ENCODE measurements around the gene MARCO.

Gene MARCO

GRCh38 chr2:118921646-118922045 is 20.3 kb upstream of the MARCO start:
- DNase-seq, result no peak
- Histone ChIP-seq H3K4me3 (no peak overlapping the region), H3K27ac (no peak overlapping the region), H3K27me3 (no peaks in the 10 kb centered on the region), H3K9me3 (peaks cover 0 to 4% (median 0%) of the 10 kb centered on the region in 3 donors), H3K36me3 (no peaks in the 10 kb centered on the region), H3K4me1 (no peaks in the 10 kb centered on the region)
- intact Hi-C loops (cut with DNase I; ENCODE audit: low total_unique reads), result no loop called here
- TF ChIP-seq CTCF (IDR thresholded peaks at IDR 0.05), result no peak

DNA sequence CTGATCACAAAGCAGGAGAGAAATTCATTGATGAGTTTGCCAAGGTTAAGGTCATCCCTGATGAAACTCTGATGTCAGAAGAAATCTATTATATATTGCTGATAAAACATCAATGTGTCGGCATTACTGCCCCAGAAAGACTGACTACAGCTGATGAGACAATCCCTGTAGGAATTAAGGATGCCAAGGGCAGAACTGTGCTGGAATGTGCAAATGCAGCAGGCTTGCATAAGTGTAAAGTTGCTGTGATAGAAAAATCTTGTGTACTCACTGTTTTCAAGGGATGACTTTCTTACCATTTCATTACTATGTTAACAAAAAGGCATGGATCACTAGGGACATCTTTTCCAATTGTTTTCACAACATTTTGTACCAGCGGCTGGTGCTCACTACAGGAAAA is 19.7 kb upstream of the MARCO start:
- Histone ChIP-seq H3K27ac (no peak overlapping the region), H3K9me3 (peaks cover 0 to 4% (median 0%) of the 10 kb centered on the region in 3 donors), H3K4me1 (no peaks in the 10 kb centered on the region), H3K4me3 (no peak overlapping the region), H3K36me3 (no peaks in the 10 kb centered on the region), H3K27me3 (no peaks in the 10 kb centered on the region)
- intact Hi-C loops (cut with DNase I; ENCODE audit: low total_unique reads), result no loop called here
- no peak for DNase-seq
- no peak for TF ChIP-seq CTCF (IDR thresholded peaks at IDR 0.05)

DNA sequence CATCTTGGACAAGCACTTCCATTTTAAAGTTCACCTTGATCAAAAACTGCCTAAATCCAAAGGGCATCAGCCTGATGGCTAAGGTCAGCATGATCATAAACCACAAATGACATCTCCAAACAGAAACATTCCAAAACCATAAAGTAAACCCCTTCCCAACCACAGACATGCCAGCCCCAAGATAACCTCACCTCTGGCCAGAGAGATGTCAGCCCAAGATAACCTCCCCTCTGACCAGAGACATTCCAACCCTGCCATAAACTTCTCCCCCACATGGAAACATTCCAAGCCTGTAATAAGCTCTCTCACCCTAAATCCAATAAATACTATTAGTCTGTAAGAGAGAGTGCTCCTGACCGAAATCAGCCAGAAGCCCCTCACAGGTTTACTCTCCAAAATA is 18.6 kb upstream of the MARCO start:
- no peaks in the 10 kb centered on the region for H3K27me3 ChIP-seq
- no peak for TF ChIP-seq CTCF (IDR thresholded peaks at IDR 0.05)
- no peaks in the 10 kb centered on the region for H3K36me3 ChIP-seq
- no peak overlapping the region for H3K27ac ChIP-seq
- H3K9me3 ChIP-seq, result peaks cover 0 to 4% (median 0%) of the 10 kb centered on the region in 3 donors
- H3K4me1 ChIP-seq, result no peaks in the 10 kb centered on the region
- DNase-seq, result no peak
- intact Hi-C loops (cut with DNase I; ENCODE audit: low total_unique reads), result no loop called here
- no peak overlapping the region for H3K4me3 ChIP-seq

GRCh38 chr2:118925476-118925875 is 16.5 kb upstream of the MARCO start:
- Histone ChIP-seq H3K4me1 (no peaks in the 10 kb centered on the region), H3K9me3 (no peaks in the 10 kb centered on the region), H3K36me3 (no peaks in the 10 kb centered on the region), H3K27ac (no peak overlapping the region), H3K27me3 (no peaks in the 10 kb centered on the region), H3K4me3 (no peak overlapping the region)
- DNase-seq, result no peak
- TF ChIP-seq CTCF (IDR thresholded peaks at IDR 0.05), result no peak
- intact Hi-C loops (cut with DNase I; ENCODE audit: low total_unique reads), result no loop called here

DNA sequence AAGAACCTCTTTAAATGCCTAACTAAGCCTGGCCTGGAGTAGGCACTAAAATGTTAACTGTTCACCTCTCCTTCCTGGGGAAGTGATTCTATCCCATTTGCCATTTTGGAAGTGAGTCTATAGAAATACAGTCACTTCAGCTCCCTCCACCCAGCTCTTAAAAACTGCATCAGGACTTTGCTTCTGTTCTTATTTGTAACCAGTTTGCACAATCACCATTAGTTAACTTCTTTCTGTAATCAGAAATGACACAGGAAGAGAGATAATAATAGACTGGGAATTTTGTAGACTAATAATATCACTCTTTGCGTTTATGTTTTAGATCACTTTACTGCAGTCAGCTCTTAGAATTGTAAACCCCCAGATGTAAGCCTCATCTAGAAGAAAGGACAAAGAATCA is 16.0 kb upstream of the MARCO start:
- no peaks in the 10 kb centered on the region for H3K27me3 ChIP-seq
- no peak for TF ChIP-seq CTCF (IDR thresholded peaks at IDR 0.05)
- no peak for DNase-seq
- H3K4me1 ChIP-seq, result no peaks in the 10 kb centered on the region
- no peak overlapping the region for H3K4me3 ChIP-seq
- H3K36me3 ChIP-seq, result no peaks in the 10 kb centered on the region
- no peaks in the 10 kb centered on the region for H3K9me3 ChIP-seq
- intact Hi-C loops (cut with DNase I; ENCODE audit: low total_unique reads), result no loop called here
- H3K27ac ChIP-seq, result no peak overlapping the region

- no peaks in the 10 kb centered on the region for H3K27me3 ChIP-seq
- peaks cover 0 to 17% (median 8%) of the 10 kb centered on the region in 3 donors for H3K9me3 ChIP-seq
- DNase-seq, result no peak
- no peak for TF ChIP-seq CTCF (IDR thresholded peaks at IDR 0.05)
- H3K4me1 ChIP-seq, result no peaks in the 10 kb centered on the region
- intact Hi-C loops (cut with DNase I; ENCODE audit: low total_unique reads), result no loop called here
- H3K4me3 ChIP-seq, result no peak overlapping the region
- no peaks in the 10 kb centered on the region for H3K36me3 ChIP-seq
- no peak overlapping the region for H3K27ac ChIP-seq
Observed at GRCh38 chr2:118929059-118929458, 12.9 kb upstream of the MARCO start.
